Activated B cell treated with CpG ODN at 0.5 μM for 24 hours (primary cell): ENCODE results near the gene SNX15. TPM values are rescaled to one million over a fixed set of nuclear protein-coding genes. Genes with fewer than 3 reads are reported as not detected.

Experiments
- ATAC-seq: fragments of 200-7000 bp; cut with Tn5 transposase; one replicate; pipeline ENCODE4 v1.10.0; 2021; ENCODE audit warnings: low read depth, mild to moderate bottlenecking, moderate library complexity
- CTCF ChIA-PET: fragments of 350-600 bp; sonication (Branson Sonifier 250); formaldehyde crosslinking; loops from one replicate; lab custom pipeline; 2021; ENCODE audit warnings: antibody characterized with exemption; lab: Charles Lee
- POLR2A ChIA-PET: fragments of 350-600 bp; sonication (Branson Sonifier 250); formaldehyde crosslinking; loops from one replicate; lab custom pipeline; 2021; ENCODE audit warnings: antibody characterized with exemption; lab: Charles Lee
- DNase-seq: peaks from one replicate; pipeline ENCODE4 v3.0.0; 2022
- H3K27ac Mint-ChIP-seq: one replicate; pipeline ENCODE4 v1.8.0; 2020; ENCODE audit warnings: mixed read lengths
- H3K27me3 Mint-ChIP-seq: one replicate; pipeline ENCODE4 v1.8.0; 2021; ENCODE audit warnings: mixed read lengths
- H3K36me3 Mint-ChIP-seq: one replicate; pipeline ENCODE4 v1.8.0; 2021; ENCODE audit warnings: low read depth, mixed read lengths
- H3K4me1 Mint-ChIP-seq: one replicate; pipeline ENCODE4 v1.8.0; 2021; ENCODE audit warnings: mixed read lengths
- H3K4me3 Mint-ChIP-seq: one replicate; pipeline ENCODE4 v1.8.0; 2020; ENCODE audit warnings: mild to moderate bottlenecking, mixed read lengths
- H3K9me3 Mint-ChIP-seq: one replicate; pipeline ENCODE4 v1.8.0; 2020; ENCODE audit warnings: mixed read lengths
- intact Hi-C: fragments of 100-400 bp; cut with micrococcal nuclease; formaldehyde crosslinking; loops from one replicate; pipeline ENCODE4 v1.15.1; 2024
- total RNA-seq: library from RNA; stranded (reverse); gene quantifications from 2 replicates; pipeline ENCODE4 v1.2.3, GENCODE V29; 2022
- TF ChIP-seq, protein P1 (sequence below): fragments of 200-600 bp; IDR thresholded peaks from one replicate; pipeline ENCODE4 v1.8.0; 2022; ENCODE audit warnings: antibody characterized with exemption, mild to moderate bottlenecking

The SNX15 gene
- total RNA-seq, 1 donor from 2014 or later: 17.3 TPM

DNA sequence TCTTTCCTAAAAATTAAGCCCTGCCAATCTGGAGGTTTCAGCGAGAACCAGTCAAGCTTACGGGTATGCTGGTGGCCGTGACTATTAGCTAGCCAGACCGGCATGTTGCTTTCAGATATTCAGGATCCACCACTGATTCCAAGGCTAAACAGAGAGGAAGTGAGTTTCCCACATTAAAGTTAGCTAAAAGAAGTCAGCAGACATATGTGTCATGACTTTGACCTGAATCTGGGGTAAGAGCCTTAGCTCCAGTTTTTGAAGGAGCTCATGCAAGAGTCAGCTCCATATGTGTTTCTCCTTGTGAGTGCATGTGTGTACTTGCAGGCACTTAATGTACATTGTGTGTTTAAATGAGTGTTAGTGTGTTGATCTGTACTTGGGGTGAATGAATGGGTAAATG is 58.2 kb downstream of the SNX15 start:
- peaks cover 25% of the 10 kb centered on the region for H3K4me1 Mint-ChIP-seq
- CTCF ChIA-PET: interaction anchor here (1.4 kb wide), 1 partner anchor 36 kb away, joined by 5 read pairs; the partner anchor contains the start of genes FAU and MRPL49
- intact Hi-C loops: loop anchor here (2.0 kb wide), 1 partner anchor 169 kb away; the partner anchor contains the start of gene ATG2A
- peak overlapping the region; percentile 94 for H3K27ac Mint-ChIP-seq
- no peak for ATAC-seq
- H3K36me3 Mint-ChIP-seq: peaks cover 52% of the 10 kb centered on the region
- H3K27me3 Mint-ChIP-seq: no peaks in the 10 kb centered on the region
- DNase-seq: no peak
- TF ChIP-seq, protein P1, sequence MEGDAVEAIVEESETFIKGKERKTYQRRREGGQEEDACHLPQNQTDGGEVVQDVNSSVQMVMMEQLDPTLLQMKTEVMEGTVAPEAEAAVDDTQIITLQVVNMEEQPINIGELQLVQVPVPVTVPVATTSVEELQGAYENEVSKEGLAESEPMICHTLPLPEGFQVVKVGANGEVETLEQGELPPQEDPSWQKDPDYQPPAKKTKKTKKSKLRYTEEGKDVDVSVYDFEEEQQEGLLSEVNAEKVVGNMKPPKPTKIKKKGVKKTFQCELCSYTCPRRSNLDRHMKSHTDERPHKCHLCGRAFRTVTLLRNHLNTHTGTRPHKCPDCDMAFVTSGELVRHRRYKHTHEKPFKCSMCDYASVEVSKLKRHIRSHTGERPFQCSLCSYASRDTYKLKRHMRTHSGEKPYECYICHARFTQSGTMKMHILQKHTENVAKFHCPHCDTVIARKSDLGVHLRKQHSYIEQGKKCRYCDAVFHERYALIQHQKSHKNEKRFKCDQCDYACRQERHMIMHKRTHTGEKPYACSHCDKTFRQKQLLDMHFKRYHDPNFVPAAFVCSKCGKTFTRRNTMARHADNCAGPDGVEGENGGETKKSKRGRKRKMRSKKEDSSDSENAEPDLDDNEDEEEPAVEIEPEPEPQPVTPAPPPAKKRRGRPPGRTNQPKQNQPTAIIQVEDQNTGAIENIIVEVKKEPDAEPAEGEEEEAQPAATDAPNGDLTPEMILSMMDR: no peak
- H3K9me3 Mint-ChIP-seq: no peaks in the 10 kb centered on the region
- peak overlapping the region; percentile 93 for H3K4me3 Mint-ChIP-seq
- POLR2A ChIA-PET: interaction anchor here (0.9 kb wide), 1 partner anchor 50 kb away, joined by 3 read pairs; no protein-coding TSS in a partner anchor

DNA sequence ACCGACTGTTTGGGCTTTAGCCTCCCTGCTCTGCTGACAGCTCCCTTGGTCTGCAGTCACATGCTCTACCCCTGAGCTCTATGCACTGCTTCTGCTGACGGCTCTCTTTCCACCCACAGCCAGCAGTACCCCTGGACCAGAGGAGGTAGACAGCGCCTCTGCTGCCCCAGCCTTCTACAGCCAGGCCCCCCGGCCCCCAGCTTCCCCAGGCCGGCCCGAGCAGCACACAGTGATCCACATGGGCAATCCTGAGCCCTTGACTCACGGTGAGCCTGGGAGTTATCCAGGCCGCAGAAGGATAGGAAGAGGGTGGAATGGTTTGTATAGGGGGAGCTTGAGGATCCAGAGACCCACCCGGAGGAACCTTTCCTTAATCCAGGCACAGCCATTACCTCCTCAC is 59.6 kb downstream of the SNX15 start:
- intact Hi-C loops: no loop called here
- peaks cover 25% of the 10 kb centered on the region for H3K4me1 Mint-ChIP-seq
- ATAC-seq (no peak), DNase-seq (no peak)
- ChIA-PET CTCF (no interaction called here), POLR2A (interaction anchor here (0.5 kb wide), 1 partner anchor 36 kb away, joined by 3 read pairs; no protein-coding TSS in a partner anchor)
- H3K9me3 Mint-ChIP-seq: no peaks in the 10 kb centered on the region
- H3K27me3 Mint-ChIP-seq: no peaks in the 10 kb centered on the region
- TF ChIP-seq, protein P1: no peak
- peaks cover 52% of the 10 kb centered on the region for H3K36me3 Mint-ChIP-seq
- H3K27ac Mint-ChIP-seq: no peak overlapping the region
- no peak overlapping the region for H3K4me3 Mint-ChIP-seq

DNA sequence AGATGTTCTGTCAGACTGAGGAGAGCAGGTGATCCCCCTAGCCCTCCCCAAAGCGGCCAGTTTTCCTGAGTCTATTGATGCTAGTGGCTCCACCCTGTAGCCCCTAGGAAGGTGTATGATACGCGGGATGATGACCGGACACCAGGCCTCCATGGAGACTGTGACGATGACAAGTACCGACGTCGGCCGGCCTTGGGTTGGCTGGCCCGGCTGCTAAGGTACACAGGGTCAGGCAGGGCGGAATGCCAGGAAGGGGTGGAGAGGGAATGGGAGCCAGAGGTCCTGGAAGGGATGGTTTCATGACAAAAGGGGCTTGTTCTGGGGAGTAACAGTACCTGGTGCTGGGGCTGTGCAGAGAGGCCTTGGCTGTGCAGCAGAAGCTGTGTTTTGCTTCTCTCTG is 60.0 kb downstream of the SNX15 start:
- Mint-ChIP-seq H3K27me3 (no peaks in the 10 kb centered on the region), H3K9me3 (no peaks in the 10 kb centered on the region), H3K4me3 (no peak overlapping the region), H3K36me3 (peaks cover 52% of the 10 kb centered on the region), H3K27ac (no peak overlapping the region), H3K4me1 (peaks cover 25% of the 10 kb centered on the region)
- POLR2A ChIA-PET: interaction anchor here (0.5 kb wide), 1 partner anchor 36 kb away, joined by 3 read pairs; no protein-coding TSS in a partner anchor
- intact Hi-C loops: no loop called here
- CTCF ChIA-PET: no interaction called here
- ATAC-seq (no peak), DNase-seq (no peak)
- TF ChIP-seq, protein P1: no peak

DNA sequence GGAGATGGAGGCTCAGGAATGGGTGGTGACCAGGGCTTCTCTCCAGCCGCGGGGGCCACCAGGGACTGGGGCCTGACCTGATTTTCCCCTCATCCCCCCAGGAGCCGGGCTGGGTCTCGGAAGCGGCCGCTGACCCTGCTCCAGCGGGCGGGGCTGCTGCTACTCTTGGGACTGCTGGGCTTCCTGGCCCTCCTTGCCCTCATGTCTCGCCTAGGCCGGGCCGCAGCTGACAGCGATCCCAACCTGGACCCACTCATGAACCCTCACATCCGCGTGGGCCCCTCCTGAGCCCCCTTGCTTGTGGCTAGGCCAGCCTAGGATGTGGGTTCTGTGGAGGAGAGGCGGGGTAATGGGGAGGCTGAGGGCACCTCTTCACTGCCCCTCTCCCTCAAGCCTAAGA is 60.6 kb downstream of the SNX15 start:
- DNase-seq (no peak), ATAC-seq (no peak)
- Mint-ChIP-seq H3K36me3 (peaks cover 52% of the 10 kb centered on the region), H3K27me3 (no peaks in the 10 kb centered on the region), H3K4me3 (no peak overlapping the region), H3K4me1 (peaks cover 26% of the 10 kb centered on the region), H3K27ac (no peak overlapping the region), H3K9me3 (no peaks in the 10 kb centered on the region)
- intact Hi-C loops: no loop called here
- ChIA-PET CTCF (no interaction called here), POLR2A (no interaction called here)
- TF ChIP-seq, protein P1: no peak

DNA sequence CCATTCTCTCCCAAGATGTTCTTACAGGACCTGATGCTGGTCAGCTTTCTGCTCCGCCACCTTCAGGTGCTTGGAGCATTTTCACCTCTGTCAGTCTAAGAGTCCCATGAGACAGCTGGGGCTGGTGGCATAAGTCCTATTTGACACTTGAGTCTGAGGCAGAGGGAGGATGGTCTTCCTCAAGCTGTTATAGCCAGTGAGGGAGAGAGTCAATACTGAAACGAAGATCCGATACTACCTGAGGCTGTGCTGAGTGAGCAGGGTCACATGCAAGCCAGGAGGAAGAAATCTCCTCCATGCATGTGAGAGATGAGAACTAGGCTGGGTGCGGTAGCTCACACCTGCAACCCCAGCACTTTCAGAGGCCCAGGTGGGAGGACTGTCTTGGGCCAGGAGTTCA is 62.4 kb downstream of the SNX15 start:
- CTCF ChIA-PET: no interaction called here
- DNase-seq (no peak), ATAC-seq (no peak)
- Mint-ChIP-seq H3K9me3 (no peaks in the 10 kb centered on the region), H3K4me3 (no peak overlapping the region), H3K36me3 (peaks cover 48% of the 10 kb centered on the region), H3K27ac (no peak overlapping the region), H3K4me1 (peaks cover 16% of the 10 kb centered on the region), H3K27me3 (no peaks in the 10 kb centered on the region)
- TF ChIP-seq, protein P1: no peak
- intact Hi-C loops: no loop called here
- POLR2A ChIA-PET: interaction anchor here (0.9 kb wide), 1 partner anchor 28 kb away, joined by 3 read pairs; the partner anchor contains the start of gene ZNHIT2

Other genes starting within 250 kb of the SNX15 start
- 640 and 687 TPM in 2 replicates for gene SF1, start 248.9 kb upstream of the SNX15 start, total RNA-seq
- 69.1 and 73.6 TPM in 2 replicates for gene MAP4K2, start 224.2 kb upstream of the SNX15 start, total RNA-seq
- 35.1 and 44.6 TPM in 2 replicates for gene MEN1, start 216.9 kb upstream of the SNX15 start, total RNA-seq
- gene CDC42BPG, start 182.8 kb upstream of the SNX15 start, total RNA-seq: 2.2 and 3.7 TPM in 2 replicates
- gene EHD1, start 148.8 kb upstream of the SNX15 start, total RNA-seq: 357 and 360 TPM in 2 replicates
- gene ATG2A, start 110.2 kb upstream of the SNX15 start, total RNA-seq: 31.2 and 35.0 TPM in 2 replicates
- 12.0 and 12.6 TPM in 2 replicates for gene PPP2R5B, start 102.8 kb upstream of the SNX15 start, total RNA-seq
- 0.33 and 0.71 TPM in 2 replicates for gene GPHA2, start 91.5 kb upstream of the SNX15 start, total RNA-seq
- 0.20 and 1.5 TPM in 2 replicates for gene MAJIN, start 55.3 kb upstream of the SNX15 start, total RNA-seq
- gene BATF2, start 30.5 kb upstream of the SNX15 start, total RNA-seq: 0.07 and 0.24 TPM in 2 replicates
- gene ARL2, start 13.3 kb upstream of the SNX15 start, total RNA-seq: 65.6 and 79.4 TPM in 2 replicates
- gene SAC3D1, start 13.8 kb downstream of the SNX15 start, total RNA-seq: 3.8 and 5.4 TPM in 2 replicates
- 11.3 and 13.4 TPM in 2 replicates for gene NAALADL1, start 31.1 kb downstream of the SNX15 start, total RNA-seq
- gene CDCA5, start 56.6 kb downstream of the SNX15 start, total RNA-seq: 2.6 and 3.4 TPM in 2 replicates
- 35.7 and 36.6 TPM in 2 replicates for gene ZFPL1, start 56.8 kb downstream of the SNX15 start, total RNA-seq
- 224 and 243 TPM in 2 replicates for gene VPS51, start 68.8 kb downstream of the SNX15 start, total RNA-seq
- gene TM7SF2, start 84.4 kb downstream of the SNX15 start, total RNA-seq: 24.6 and 25.4 TPM in 2 replicates
- gene ZNHIT2, start 90.3 kb downstream of the SNX15 start, total RNA-seq: 11.3 and 13.4 TPM in 2 replicates
- gene FAU, start 94.7 kb downstream of the SNX15 start, total RNA-seq: 1,416 and 1,501 TPM in 2 replicates
- 60.0 and 62.4 TPM in 2 replicates for gene MRPL49, start 94.9 kb downstream of the SNX15 start, total RNA-seq
- gene SYVN1, start 107.1 kb downstream of the SNX15 start, total RNA-seq: 232 and 238 TPM in 2 replicates
- gene SPDYC, start 142.8 kb downstream of the SNX15 start, total RNA-seq: not detected in 2 replicates
- gene CAPN1, start 154.5 kb downstream of the SNX15 start, total RNA-seq: 239 and 260 TPM in 2 replicates
- gene POLA2, start 234.5 kb downstream of the SNX15 start, total RNA-seq: 37.1 and 43.4 TPM in 2 replicates